H1 (cell line): ENCODE data around the gene THAP4. TPM values are rescaled to one million over a fixed set of nuclear protein-coding genes. Genes with fewer than 3 reads are reported as not detected.
A peak's percentile ranks its signal among the peaks of the same experiment; 100 is the strongest.

Experiments
- CTCF ChIA-PET: fragments of 300-600 bp; sonication (Branson Sonifier 250); formaldehyde crosslinking; loops from one replicate; lab custom pipeline; 2021; ENCODE audit not compliant: partially characterized antibody; lab: Charles Lee
- POLR2A ChIA-PET: fragments of 300-600 bp; sonication (Branson Sonifier 250); formaldehyde crosslinking; loops from one replicate; lab custom pipeline; 2021; ENCODE audit warnings: inconsistent platforms; ENCODE audit not compliant: partially characterized antibody; lab: Charles Lee
- DNase-seq, 2 experiments: peaks; one replicate each; pipeline versions ENCODE4 v3.0.0 to v3.0.0-alpha.2; 2010 to 2022; ENCODE audit warnings: low spot score in 2 of 2, low read depth in 1 of 2, mixed read lengths in 1 of 2
- FAIRE-seq: peaks from 2 replicates; lab custom pipeline; 2011; peaks lifted over from hg19 to GRCh38; lab: Jason Lieb, UNC
- H2AFZ ChIP-seq: 2 replicates; pipeline ENCODE4 v1.8.1; 2012; ENCODE audit warnings: low read length, inconsistent platforms
- H2AK5ac ChIP-seq: 2 replicates; pipeline ENCODE4 v1.6.1; 2013; ENCODE audit warnings: low read depth, low read length
- H2BK120ac ChIP-seq: replicated peaks from 2 replicates; pipeline ENCODE3; 2013; ENCODE audit warnings: low read depth, low read length, inconsistent platforms
- H2BK12ac ChIP-seq: 2 replicates; pipeline ENCODE4 v1.6.1; 2013; ENCODE audit warnings: low read depth, low read length
- H2BK15ac ChIP-seq: 2 replicates; pipeline ENCODE4 v1.6.1; 2013; ENCODE audit warnings: low read length
- H2BK20ac ChIP-seq: 2 replicates; pipeline ENCODE4 v1.6.1; 2013; ENCODE audit warnings: low read length
- H2BK5ac ChIP-seq: 2 replicates; pipeline ENCODE4 v1.6.1; 2013; ENCODE audit warnings: low read depth, low read length
- H3K14ac ChIP-seq: 2 replicates; pipeline ENCODE4 v1.6.1; 2013; ENCODE audit warnings: inconsistent platforms; ENCODE audit not compliant: insufficient read length
- H3K18ac ChIP-seq: 2 replicates; pipeline ENCODE4 v1.6.1; 2013; ENCODE audit warnings: low read length; ENCODE audit errors: extremely low read depth
- H3K23ac ChIP-seq: 2 replicates; pipeline ENCODE4 v1.6.1; 2013; ENCODE audit warnings: inconsistent platforms; ENCODE audit not compliant: insufficient read length
- H3K23me2 ChIP-seq: 2 replicates; pipeline ENCODE4 v1.6.1; 2013; ENCODE audit warnings: low read depth, low read length
- H3K27ac ChIP-seq: 2 replicates; pipeline ENCODE4 v1.6.1; 2011; ENCODE audit warnings: low read depth, low read length, inconsistent platforms
- H3K27me3 ChIP-seq, 4 experiments: replicated peaks in 1 of 4; 1 replicate in 1 of 4; 2 replicates in 3 of 4; pipeline versions ENCODE4 v1.6.1 to v1.8.1; 2011 to 2013; ENCODE audit warnings: low read length in 3 of 4, mild to moderate bottlenecking in 3 of 4, inconsistent platforms in 2 of 4, mixed read lengths in 2 of 4, moderate library complexity in 1 of 4; ENCODE audit not compliant: control insufficient read depth in 3 of 4, insufficient read depth in 3 of 4; ENCODE audit errors: extremely low read depth in 1 of 4
- H3K36me3 ChIP-seq, 4 experiments: 2 replicates each; pipeline versions ENCODE4 v1.6.1 to v1.8.1; 2011 to 2013; ENCODE audit warnings: mild to moderate bottlenecking in 4 of 4, low read length in 3 of 4, moderate library complexity in 2 of 4, control low read depth in 1 of 4, inconsistent platforms in 1 of 4; ENCODE audit not compliant: insufficient read depth in 4 of 4, control insufficient read depth in 2 of 4
- H3K4ac ChIP-seq: replicated peaks from 2 replicates; pipeline ENCODE3; 2013; ENCODE audit warnings: low read length, low read depth, mixed read lengths, inconsistent platforms; ENCODE audit not compliant: insufficient read length
- H3K4me1 ChIP-seq, 4 experiments: replicated peaks in 1 of 4; 1 replicate in 1 of 4; 2 replicates in 3 of 4; pipeline versions ENCODE4 v1.6.1 to v1.8.1; 2011 to 2013; ENCODE audit warnings: low read length in 3 of 4, inconsistent platforms in 2 of 4, mixed read lengths in 1 of 4; ENCODE audit not compliant: insufficient read depth in 4 of 4, control insufficient read depth in 3 of 4
- H3K4me2 ChIP-seq, 2 experiments: 2 replicates each; pipeline versions ENCODE4 v1.6.1 to v1.8.1; 2011 to 2013; ENCODE audit warnings: low read depth in 2 of 2, low read length in 2 of 2, control low read depth in 1 of 2, inconsistent platforms in 1 of 2, mild to moderate bottlenecking in 1 of 2; ENCODE audit not compliant: insufficient read depth in 1 of 2
- H3K4me3 ChIP-seq, 4 experiments: fragments of 200-600, 300-600 bp in 1 of 4; sonication (generic), shearing (Covaris generic), sonication (Bioruptor Twin) in 1 of 4; 2 replicates each; pipeline versions ENCODE4 v1.5.1 to v1.8.1; 2011 to 2016; ENCODE audit warnings: low read length in 4 of 4, low read depth in 3 of 4, control low read depth in 2 of 4, inconsistent platforms in 2 of 4, mild to moderate bottlenecking in 2 of 4, mixed read lengths in 1 of 4, moderate library complexity in 1 of 4; ENCODE audit not compliant: insufficient read depth in 2 of 4; ENCODE audit errors: extremely low read depth in 1 of 4
- H3K56ac ChIP-seq: replicated peaks from 2 replicates; pipeline ENCODE3; 2013; ENCODE audit warnings: low read depth, mild to moderate bottlenecking, mixed read lengths, low read length, inconsistent platforms; ENCODE audit not compliant: insufficient read length
- H3K79me1 ChIP-seq: 2 replicates; pipeline ENCODE4 v1.6.1; 2013; ENCODE audit warnings: low read depth, low read length, control low read depth
- H3K79me2 ChIP-seq, 2 experiments: 2 replicates each; pipeline versions ENCODE4 v1.6.1 to v1.8.1; 2012 to 2013; ENCODE audit warnings: low read length in 2 of 2, mild to moderate bottlenecking in 2 of 2, inconsistent platforms in 1 of 2; ENCODE audit not compliant: insufficient read depth in 2 of 2, control insufficient read depth in 1 of 2
- H3K9ac ChIP-seq, 4 experiments: replicated peaks in 1 of 4; 1 replicate in 1 of 4; 2 replicates in 3 of 4; pipeline versions ENCODE4 v1.6.1 to v1.8.1; 2011 to 2013; ENCODE audit warnings: low read depth in 3 of 4, low read length in 3 of 4, control low read depth in 2 of 4, mild to moderate bottlenecking in 2 of 4, moderate library complexity in 2 of 4, inconsistent platforms in 1 of 4; ENCODE audit errors: extremely low read depth in 1 of 4
- H3K9me3 ChIP-seq, 2 experiments: 2 replicates each; pipeline versions ENCODE4 v1.6.1 to v1.8.1; 2012 to 2013; ENCODE audit warnings: mild to moderate bottlenecking in 2 of 2, moderate library complexity in 2 of 2, control low read depth in 1 of 2, inconsistent platforms in 1 of 2, low read depth in 1 of 2, low read length in 1 of 2, mixed read lengths in 1 of 2; ENCODE audit not compliant: insufficient read depth in 2 of 2
- H4K20me1 ChIP-seq, 2 experiments: replicated peaks in 1 of 2; 2 replicates each; pipeline versions ENCODE3 to v1.8.1; 2011 to 2013; ENCODE audit warnings: inconsistent platforms in 2 of 2, low read length in 2 of 2, mild to moderate bottlenecking in 1 of 2; ENCODE audit not compliant: insufficient read depth in 2 of 2, control insufficient read depth in 1 of 2
- H4K5ac ChIP-seq: 2 replicates; pipeline ENCODE4 v1.6.1; 2013; ENCODE audit warnings: low read length, low read depth, mixed read lengths, inconsistent platforms; ENCODE audit not compliant: insufficient read length
- H4K8ac ChIP-seq: 2 replicates; pipeline ENCODE4 v1.8.0; 2013; ENCODE audit warnings: mild to moderate bottlenecking, moderate library complexity, low read length, inconsistent platforms; ENCODE audit not compliant: insufficient read depth; ENCODE audit errors: extremely low read depth
- H4K91ac ChIP-seq: replicated peaks from 2 replicates; pipeline ENCODE3; 2013; ENCODE audit warnings: low read length, mixed read lengths, inconsistent platforms; ENCODE audit not compliant: insufficient read length
- E2F6 ChIP-seq: IDR thresholded peaks from 2 replicates; pipeline ENCODE4 v1.6.1; 2012; ENCODE audit warnings: inconsistent platforms
- MAX ChIP-seq: IDR thresholded peaks from 2 replicates; pipeline ENCODE4 v1.6.1; 2012; ENCODE audit warnings: inconsistent platforms
- NANOG ChIP-seq: IDR thresholded peaks from 2 replicates; pipeline ENCODE4 v1.6.1; 2011; ENCODE audit warnings: low read length, low read depth, mild to moderate bottlenecking, inconsistent platforms; ENCODE audit not compliant: insufficient read depth, poor library complexity, severe bottlenecking
- RAD21 ChIP-seq, 2 experiments: IDR thresholded peaks in 1 of 2; conservative IDR thresholded peaks in 1 of 2; 2 replicates each; pipeline ENCODE4 v1.6.1; 2011; ENCODE audit warnings: low read depth in 2 of 2, low read length in 2 of 2, improper control_type of control experiment in 1 of 2, inconsistent platforms in 1 of 2, mild to moderate bottlenecking in 1 of 2, moderate library complexity in 1 of 2
- RXRA ChIP-seq: IDR thresholded peaks from 2 replicates; pipeline ENCODE4 v1.6.1; 2011; ENCODE audit warnings: low read depth, mild to moderate bottlenecking, low read length, moderate library complexity; ENCODE audit not compliant: insufficient read depth
- TEAD4 ChIP-seq: IDR thresholded peaks from 2 replicates; pipeline ENCODE4 v1.6.1; 2012; ENCODE audit warnings: low read depth, low read length, inconsistent platforms, mixed read lengths
- WGBS, 2 experiments: shearing (Covaris generic) in 1 of 2; methylation state at CpG; one replicate each; pipeline versions ENCODE4 v1.1.6 to v1.1.7; 2013 to 2015; ENCODE audit warnings: low lambda C conversion rate in 2 of 2, mixed read lengths in 2 of 2, inconsistent platforms in 1 of 2, low coverage in 1 of 2, missing lambda C conversion rate in 1 of 2; ENCODE audit not compliant: insufficient replicate concordance in 2 of 2, insufficient coverage in 1 of 2, insufficient read length in 1 of 2; ENCODE audit errors: extremely low coverage in 1 of 2, missing lambda C conversion rate in 1 of 2; 5-methylcytosine and 5-hydroxymethylcytosine counted together
- polyA plus RNA-seq, 7 experiments: library from polyadenylated mRNA; depleted of rRNA in 3 of 7; stranded (reverse) in 5 of 7; unstranded in 2 of 7; fragments of >200 nt in 5 of 7; fragments of 200-250 nt in 2 of 7; gene quantifications; 1 replicate in 5 of 7; 2 replicates in 1 of 7; 4 replicates in 1 of 7; pipeline versions ENCODE4 v1.2.1 to v1.2.3, GENCODE V29; 2011 to 2013; ENCODE audit warnings: missing spikeins in 2 of 7, mixed read lengths in 2 of 7
- total RNA-seq: library from RNA; stranded (reverse); fragmentation: NEBNext Ultra II Directional; extraction: Animal tissue kit (Norgen Biotek cat#: 25700); gene quantifications from 2 replicates; pipeline ENCODE4 v1.2.1, GENCODE V29; 2021

THAP4 gene
- total and polyA plus RNA-seq, 2 of the 8 experiments (the other 6 are each of a cell fraction or from before 2014, with no cell fraction given) = 78.9 to 83.6 TPM

- POLR2A ChIA-PET = interaction anchor here (1.2 kb wide), 1 partner anchor 11 kb away, joined by 3 read pairs; the partner anchor contains the start of gene BOK
These were observed 90.0 kb downstream of the THAP4 start for GRCh38 chr2:241546771-241547498.

More at GRCh38 chr2:241546771-241547498, 90.0 kb downstream of the THAP4 start:
- Histone ChIP-seq H4K5ac (no peak overlapping the region), H3K23ac (no peak overlapping the region), H3K27me3 (peaks cover 12 to 17% (median 15%) of the 10 kb centered on the region in 4 experiments), H3K27ac (no peak overlapping the region), H3K79me2 (no peaks in the 10 kb centered on the region), H3K56ac (no peak overlapping the region), H3K36me3 (no peaks in the 10 kb centered on the region), H2BK5ac (no peak overlapping the region), H3K4me3 (no peak overlapping the region), H2AFZ (peak overlapping the region; percentile 55; the same call in 1 of the 2 replicates), H2BK120ac (no peak overlapping the region), H4K8ac (peak overlapping the region; percentile 23; the same call in 1 of the 2 replicates), H3K4ac (no peak overlapping the region), H3K4me2 (0 out of 4 replicates have a peak overlapping the region, but pooled peaks of 1 of the 2 experiments have one; percentile 3), H3K79me1 (no peaks in the 10 kb centered on the region), H3K18ac (no peak overlapping the region), H3K9me3 (no peaks in the 10 kb centered on the region), H4K20me1 (peaks cover 0 to 5% of the 10 kb centered on the region in 2 experiments), H3K4me1 (peaks cover 0 to 4% (median 1%) of the 10 kb centered on the region in 4 experiments; a peak in 4 of 7 replicates), H3K14ac (peak overlapping the region; percentile 10), H2BK12ac (peak overlapping the region; percentile 72; the same call in 1 of the 2 replicates), H3K9ac (no peak overlapping the region), H4K91ac (peak overlapping the region; percentile 3), H2AK5ac (no peak overlapping the region), H2BK15ac (no peak overlapping the region), H3K23me2 (peaks cover 10% of the 10 kb centered on the region; the same call in 1 of the 2 replicates), H2BK20ac (no peak overlapping the region)
- DNase-seq = no peak
- FAIRE-seq = peak; percentile 24
- 64% methylated on average over 25 of the region's 25 CpGs; no CpG with 5 or more reads in 1 of the 2 experiments for WGBS, 2 experiments
- TF ChIP-seq RXRA (no peak), E2F6 (peak; percentile 69), RAD21 (IDR thresholded peaks at IDR 0.05 in 1 of 2, conservative IDR thresholded peaks at IDR 0.05 in 1 of 2; ENCODE audit: low read depth in 2 of 2, low read length in 2 of 2) (no peak), TEAD4 (peak; percentile 75), MAX (0 out of 2 replicates have a peak, but pooled peaks have one; percentile 17), NANOG (no peak)
- CTCF ChIA-PET = interaction anchor here (0.7 to 1.0 kb wide), 2 partner anchors 10 to 57 kb away, joined by 3 to 4 read pairs; no protein-coding TSS in a partner anchor
